CD4-positive, alpha-beta memory T cell (primary cell): Measurements from ENCODE around the gene HSF4. TPM values are rescaled to one million over a fixed set of nuclear protein-coding genes. Genes with fewer than 3 reads are reported as not detected.
A peak's percentile ranks its signal among the peaks of the same experiment; 100 is the strongest.

Experiments used
- CTCF ChIA-PET: fragments of 350-600 bp; sonication (Branson Sonifier 250); formaldehyde crosslinking; loops from one replicate; lab custom pipeline; 2021; ENCODE audit warnings: inconsistent platforms; ENCODE audit not compliant: partially characterized antibody; lab: Charles Lee
- POLR2A ChIA-PET: fragments of 350-600 bp; sonication (Branson Sonifier 250); formaldehyde crosslinking; loops from one replicate; lab custom pipeline; 2021; ENCODE audit not compliant: partially characterized antibody; lab: Charles Lee
- DNase-seq, 5 donors: peaks; one replicate each; pipeline versions ENCODE4 v3.0.0 to v3.0.0-alpha.2; 2020 to 2022; ENCODE audit warnings: mixed read lengths in 1 of 5
- H3K27ac ChIP-seq: one replicate; pipeline ENCODE4 v1.7.0; 2013; ENCODE audit warnings: low read depth, low read length
- H3K27me3 ChIP-seq: 2 replicates; pipeline ENCODE4 v1.7.0; 2013; ENCODE audit warnings: mild to moderate bottlenecking, low read length, moderate library complexity; ENCODE audit not compliant: insufficient read depth
- H3K36me3 ChIP-seq: 2 replicates; pipeline ENCODE4 v1.7.0; 2013; ENCODE audit warnings: mild to moderate bottlenecking, low read length, moderate library complexity; ENCODE audit not compliant: insufficient read depth
- H3K4me1 ChIP-seq: 2 replicates; pipeline ENCODE4 v1.7.0; 2013; ENCODE audit warnings: mild to moderate bottlenecking, low read length, moderate library complexity; ENCODE audit not compliant: insufficient read depth
- H3K4me3 ChIP-seq, 2 donors: one replicate each; pipeline ENCODE4 v1.7.0; 2013; ENCODE audit warnings: low read length in 2 of 2, mild to moderate bottlenecking in 1 of 2
- H3K9me3 ChIP-seq, 2 donors: one replicate each; pipeline ENCODE4 v1.7.0; 2013; ENCODE audit warnings: low read length in 2 of 2, control low read depth in 1 of 2; ENCODE audit not compliant: control insufficient read depth in 1 of 2
- H3K27ac Mint-ChIP-seq, 7 donors: one replicate each; pipeline ENCODE4 v1.8.0; 2020 to 2021; ENCODE audit warnings: mixed read lengths in 7 of 7, mild to moderate bottlenecking in 6 of 7, inconsistent platforms in 3 of 7, moderate library complexity in 3 of 7
- H3K27me3 Mint-ChIP-seq, 2 donors: one replicate each; pipeline ENCODE4 v1.8.0; 2020 to 2021; ENCODE audit warnings: mixed read lengths in 2 of 2
- H3K36me3 Mint-ChIP-seq, 2 donors: one replicate each; pipeline ENCODE4 v1.8.0; 2020 to 2021; ENCODE audit warnings: mixed read lengths in 2 of 2, inconsistent platforms in 1 of 2, mild to moderate bottlenecking in 1 of 2
- H3K4me1 Mint-ChIP-seq, 4 donors: one replicate each; pipeline ENCODE4 v1.8.0; 2020 to 2021; ENCODE audit warnings: mixed read lengths in 4 of 4, mild to moderate bottlenecking in 1 of 4
- H3K4me3 Mint-ChIP-seq, 8 donors: one replicate each; pipeline ENCODE4 v1.8.0; 2020 to 2021; ENCODE audit warnings: mixed read lengths in 8 of 8, mild to moderate bottlenecking in 7 of 8, moderate library complexity in 6 of 8, inconsistent platforms in 3 of 8
- H3K9me3 Mint-ChIP-seq, 8 donors: one replicate each; pipeline ENCODE4 v1.8.0; 2020 to 2021; ENCODE audit warnings: mixed read lengths in 8 of 8, mild to moderate bottlenecking in 5 of 8, inconsistent platforms in 3 of 8, moderate library complexity in 1 of 8
- intact Hi-C: fragments of 100-400 bp; cut with micrococcal nuclease; formaldehyde crosslinking; loops from one replicate; pipeline ENCODE4 v1.15.1; 2023
- polyA plus RNA-seq, 2 donors: library from polyadenylated mRNA; unstranded; fragments of 300-500 nt; fragmentation: Illumina TruSeq; gene quantifications; one replicate each; pipeline ENCODE4 v1.2.3, GENCODE V29; 2021
- total RNA-seq, 2 experiments: library from RNA; stranded (reverse); gene quantifications; one replicate each; pipeline ENCODE4 v1.2.3, GENCODE V29; 2021

Gene HSF4
- total and polyA plus RNA-seq, 4 experiments from 2014 or later = 0.37 to 98.7 (median 93.6) TPM; not detected in 1

DNA sequence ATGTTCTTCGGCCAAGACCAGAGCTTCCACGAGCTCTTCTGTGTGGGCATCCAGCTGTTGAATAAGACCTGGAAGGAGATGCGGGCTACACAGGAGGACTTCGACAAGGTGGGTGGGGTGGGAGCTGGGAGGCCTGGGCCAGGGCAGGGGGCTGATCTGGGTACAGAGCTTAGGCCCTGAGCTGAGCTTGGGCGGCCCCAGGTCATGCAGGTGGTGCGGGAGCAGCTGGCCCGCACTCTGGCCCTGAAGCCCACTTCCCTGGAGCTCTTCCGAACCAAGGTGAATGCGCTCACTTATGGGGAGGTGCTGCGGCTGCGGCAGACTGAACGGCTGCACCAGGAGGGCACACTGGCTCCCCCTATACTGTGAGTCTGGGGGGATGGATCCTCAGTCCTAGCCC lies 37.9 kb downstream of the HSF4 start:
- intact Hi-C loops = no loop called here
- no peak for DNase-seq
- H3K36me3 ChIP-seq = peaks cover 28% of the 10 kb centered on the region
- no peaks in the 10 kb centered on the region for H3K9me3 ChIP-seq
- Mint-ChIP-seq H3K27ac (no peak overlapping the region), H3K36me3 (peaks cover 4 to 31% of the 10 kb centered on the region in 2 donors), H3K4me1 (peaks cover 0 to 9% (median 3%) of the 10 kb centered on the region in 4 donors), H3K27me3 (no peaks in the 10 kb centered on the region), H3K4me3 (no peak overlapping the region), H3K9me3 (no peaks in the 10 kb centered on the region)
- POLR2A ChIA-PET = interaction anchor here (1.0 to 2.1 kb wide), 3 partner anchors 10 to 42 kb away, joined by 3 to 4 read pairs (median 4); partner anchors contain the start of genes E2F4 and TMEM208
- CTCF ChIA-PET = interaction anchor here (0.6 kb wide), 1 partner anchor 21 kb away, joined by 3 read pairs; no protein-coding TSS in a partner anchor
- no peak overlapping the region for H3K27ac ChIP-seq
- no peaks in the 10 kb centered on the region for H3K27me3 ChIP-seq
- H3K4me3 ChIP-seq = no peak overlapping the region
- no peaks in the 10 kb centered on the region for H3K4me1 ChIP-seq

DNA sequence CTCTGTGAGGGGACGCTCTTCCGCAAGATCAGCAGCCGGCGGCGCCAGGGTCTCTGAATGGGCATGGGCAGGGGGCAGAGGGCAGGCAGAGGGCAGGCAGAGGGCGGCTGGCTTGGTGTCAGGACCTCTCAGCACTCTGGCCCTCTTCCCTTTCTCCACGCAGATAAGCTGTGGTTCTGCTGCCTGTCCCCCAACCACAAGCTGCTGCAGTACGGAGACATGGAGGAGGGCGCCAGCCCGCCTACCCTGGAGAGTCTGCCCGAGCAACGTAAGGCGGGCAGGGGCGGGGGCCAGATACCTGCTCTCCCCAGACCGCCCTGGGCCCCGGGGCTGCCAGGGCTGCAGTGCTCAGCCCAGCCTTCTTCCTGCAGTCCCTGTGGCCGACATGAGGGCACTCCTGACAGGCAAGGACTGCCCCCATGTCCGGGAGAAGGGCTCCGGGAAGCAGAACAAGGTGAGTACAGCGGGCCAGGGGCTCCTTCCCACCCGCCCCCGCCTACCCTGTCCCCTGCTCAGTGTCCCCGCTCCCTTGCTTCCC lies 38.5 kb downstream of the HSF4 start:
- peaks cover 22% of the 10 kb centered on the region for H3K36me3 ChIP-seq
- Mint-ChIP-seq H3K27ac (no peak overlapping the region), H3K9me3 (no peaks in the 10 kb centered on the region), H3K36me3 (peaks cover 0 to 25% of the 10 kb centered on the region in 2 donors), H3K4me3 (no peak overlapping the region), H3K27me3 (no peaks in the 10 kb centered on the region), H3K4me1 (peaks cover 0 to 5% (median 2%) of the 10 kb centered on the region in 4 donors)
- no peak overlapping the region for H3K4me3 ChIP-seq
- H3K4me1 ChIP-seq = no peaks in the 10 kb centered on the region
- H3K27me3 ChIP-seq = no peaks in the 10 kb centered on the region
- no peaks in the 10 kb centered on the region for H3K9me3 ChIP-seq
- no peak for DNase-seq
- POLR2A ChIA-PET = interaction anchor here (2.1 kb wide), 1 partner anchor 10 kb away, joined by 4 read pairs; the partner anchor contains the start of gene E2F4
- H3K27ac ChIP-seq = no peak overlapping the region
- CTCF ChIA-PET = interaction anchor here (0.6 kb wide), 1 partner anchor 21 kb away, joined by 3 read pairs; no protein-coding TSS in a partner anchor
- intact Hi-C loops = no loop called here

DNA sequence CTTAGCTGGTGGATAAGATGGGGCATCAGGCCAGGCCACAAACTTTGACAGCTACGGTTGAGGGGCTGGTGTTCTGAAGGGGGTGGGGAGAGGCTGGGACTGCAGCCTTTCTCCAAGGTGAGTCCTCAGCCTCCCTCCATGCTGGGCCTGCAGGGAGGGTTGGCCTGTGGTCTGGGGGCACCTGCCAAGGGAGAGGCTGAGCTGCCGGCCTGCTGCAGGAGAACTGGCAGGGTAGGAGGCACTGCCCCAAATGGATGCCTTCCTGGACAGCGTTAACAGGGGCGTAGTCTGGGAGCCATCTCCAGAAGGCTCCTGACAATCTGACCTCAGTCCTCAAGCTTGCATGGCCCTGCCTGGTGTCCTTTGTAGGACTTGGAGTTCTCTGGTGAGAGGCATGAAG lies 39.5 kb downstream of the HSF4 start:
- ChIA-PET CTCF (no interaction called here), POLR2A (interaction anchor here (0.9 to 1.2 kb wide), 4 partner anchors 9 to 23 kb away, joined by 3 to 6 read pairs (median 3); partner anchors contain the start of gene TMEM208)

DNA sequence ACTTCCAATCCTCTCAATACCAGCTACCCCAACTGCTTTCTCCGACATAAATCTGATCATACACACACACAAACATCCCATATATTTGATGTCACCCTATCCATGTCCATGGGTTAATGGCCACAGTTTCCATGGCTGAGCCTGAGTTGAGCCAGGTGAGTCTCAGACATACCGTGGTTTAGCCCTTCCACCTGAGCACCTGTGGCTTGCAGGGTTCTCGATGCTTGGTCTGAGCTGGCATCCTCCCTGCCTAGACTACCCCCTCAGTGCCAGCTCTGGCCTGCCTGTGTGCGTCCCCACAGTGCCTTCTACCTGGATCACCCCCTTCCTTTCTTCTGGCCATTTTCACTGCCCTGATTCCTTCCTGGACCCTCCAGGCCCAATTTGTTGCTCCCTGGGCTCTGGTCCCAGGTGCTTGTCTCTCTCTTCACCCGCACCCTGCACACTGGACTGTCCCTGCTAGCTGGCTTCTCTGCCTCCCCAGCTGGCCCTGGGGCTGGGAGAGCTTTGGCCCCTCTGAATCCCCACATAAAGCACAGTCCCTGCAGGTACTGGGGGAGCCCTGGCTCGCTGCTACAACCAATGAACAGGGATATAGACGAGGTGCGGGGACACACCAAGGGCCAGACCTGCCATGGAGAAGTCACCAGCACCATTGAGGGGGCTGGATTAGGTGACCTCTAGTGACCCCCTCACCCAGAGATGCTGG lies 41.7 kb downstream of the HSF4 start:
- ChIA-PET CTCF (no interaction called here), POLR2A (no interaction called here)
- Mint-ChIP-seq H3K27me3 (no peaks in the 10 kb centered on the region), H3K27ac (peak overlapping the region in 6 of 7 donors; percentile 29 to 80 (median 61)), H3K9me3 (no peaks in the 10 kb centered on the region), H3K4me3 (peak overlapping the region in 1 of 8 donors; percentile 26), H3K36me3 (peaks cover 0 to 8% of the 10 kb centered on the region in 2 donors), H3K4me1 (no peaks in the 10 kb centered on the region)
- Histone ChIP-seq H3K4me3 (no peak overlapping the region), H3K9me3 (no peaks in the 10 kb centered on the region), H3K36me3 (peaks cover 10% of the 10 kb centered on the region), H3K27me3 (no peaks in the 10 kb centered on the region), H3K27ac (no peak overlapping the region), H3K4me1 (no peaks in the 10 kb centered on the region)
- DNase-seq = no peak
- intact Hi-C loops = no loop called here

More for the DNA sequence above, 39.5 kb downstream of the HSF4 start:
- H3K4me3 ChIP-seq = no peak overlapping the region
- no peaks in the 10 kb centered on the region for H3K27me3 Mint-ChIP-seq
- no peaks in the 10 kb centered on the region for H3K9me3 ChIP-seq
- DNase-seq = no peak
- H3K36me3 Mint-ChIP-seq = peaks cover 0 to 20% of the 10 kb centered on the region in 2 donors
- H3K27ac ChIP-seq = no peak overlapping the region
- no peaks in the 10 kb centered on the region for H3K4me1 Mint-ChIP-seq
- H3K27me3 ChIP-seq = no peaks in the 10 kb centered on the region
- peak overlapping the region in 1 of 7 donors; percentile 29 for H3K27ac Mint-ChIP-seq
- H3K9me3 Mint-ChIP-seq = no peaks in the 10 kb centered on the region
- H3K36me3 ChIP-seq = peaks cover 15% of the 10 kb centered on the region
- intact Hi-C loops = no loop called here
- H3K4me3 Mint-ChIP-seq = no peak overlapping the region
- no peaks in the 10 kb centered on the region for H3K4me1 ChIP-seq

DNA sequence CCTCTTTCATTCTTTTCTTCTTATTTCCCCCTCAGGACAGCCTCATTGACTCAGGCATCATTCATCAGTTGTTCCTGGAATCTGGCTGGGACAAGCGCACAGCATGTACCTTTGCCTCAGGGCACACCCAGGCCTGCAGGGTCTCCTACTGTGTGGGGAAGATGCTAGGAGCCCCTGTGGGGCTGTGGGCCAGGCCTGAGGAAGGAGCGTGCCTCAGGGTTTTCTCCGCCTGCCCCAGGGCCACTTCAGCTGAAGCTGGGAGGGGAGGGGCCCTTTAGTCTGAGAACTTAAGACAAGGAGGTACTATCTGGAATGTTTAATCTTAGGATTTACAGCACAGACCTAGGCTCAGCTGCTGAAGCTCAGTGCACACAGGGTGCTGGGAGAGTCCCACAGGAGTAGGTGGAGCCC lies 42.3 kb downstream of the HSF4 start:
- intact Hi-C loops = no loop called here

DNA sequence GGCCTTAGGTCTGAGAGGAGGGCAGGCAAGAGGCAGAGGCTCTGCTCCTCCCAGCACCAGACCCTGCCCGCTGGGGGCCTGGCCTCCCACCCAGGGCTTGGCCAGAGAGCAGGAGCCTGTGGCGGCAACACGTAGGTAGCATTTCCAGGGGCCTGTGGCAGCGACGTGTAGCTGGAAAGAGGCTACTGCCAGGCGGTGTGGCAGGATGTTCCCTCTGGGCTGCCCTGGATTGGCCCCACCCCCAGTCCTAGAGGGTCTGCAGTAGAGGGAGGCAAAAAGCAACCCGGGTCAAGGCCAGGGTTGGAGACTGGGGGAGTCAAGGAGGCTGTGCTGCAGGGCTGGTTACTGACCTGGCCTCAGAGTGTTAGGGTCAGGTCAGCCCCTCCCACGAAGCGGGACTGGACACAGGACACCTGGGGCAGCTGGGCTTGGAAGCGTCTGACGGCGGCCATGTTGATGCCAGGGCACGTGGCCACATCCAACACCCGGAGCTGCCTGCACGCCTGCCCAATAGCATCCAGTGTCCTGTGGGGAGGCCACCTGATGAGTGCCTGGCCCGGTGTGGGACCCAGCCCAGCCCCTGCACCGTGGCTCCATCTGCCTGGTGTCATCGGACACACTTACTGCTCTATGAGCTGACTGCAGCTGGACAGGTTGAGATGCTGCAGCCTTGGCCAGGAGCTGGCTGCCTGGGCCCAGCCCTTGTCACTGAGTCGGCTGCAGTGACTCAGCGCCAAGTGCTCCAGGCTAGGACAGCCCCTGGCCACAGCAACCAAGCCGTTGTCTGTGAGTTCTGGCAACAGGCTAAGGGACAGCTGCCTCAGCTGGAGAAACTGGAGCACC lies 42.9 kb downstream of the HSF4 start:
- Mint-ChIP-seq H3K9me3 (no peaks in the 10 kb centered on the region), H3K4me1 (no peaks in the 10 kb centered on the region), H3K36me3 (peaks cover 0 to 8% of the 10 kb centered on the region in 2 donors), H3K27me3 (no peaks in the 10 kb centered on the region), H3K4me3 (no peak overlapping the region), H3K27ac (no peak overlapping the region)
- Histone ChIP-seq H3K9me3 (no peaks in the 10 kb centered on the region), H3K27me3 (no peaks in the 10 kb centered on the region), H3K27ac (no peak overlapping the region), H3K4me3 (no peak overlapping the region), H3K36me3 (peaks cover 2% of the 10 kb centered on the region), H3K4me1 (no peaks in the 10 kb centered on the region)
- ChIA-PET POLR2A (interaction anchor here (1.5 to 1.6 kb wide), 2 partner anchors 8 to 19 kb away, joined by 3 to 5 read pairs; partner anchors contain the start of gene TMEM208), CTCF (no interaction called here)
- DNase-seq = peak in 1 of 5 donors; percentile 11
- intact Hi-C loops = no loop called here

More for the DNA sequence above, 42.3 kb downstream of the HSF4 start:
- POLR2A ChIA-PET = interaction anchor here (1.5 kb wide), 1 partner anchor 20 kb away, joined by 5 read pairs; the partner anchor contains the start of gene TMEM208
- H3K27me3 Mint-ChIP-seq = no peaks in the 10 kb centered on the region
- no peaks in the 10 kb centered on the region for H3K27me3 ChIP-seq
- H3K4me1 Mint-ChIP-seq = no peaks in the 10 kb centered on the region
- no peak overlapping the region for H3K4me3 Mint-ChIP-seq
- no peak overlapping the region for H3K4me3 ChIP-seq
- H3K9me3 Mint-ChIP-seq = no peaks in the 10 kb centered on the region
- H3K27ac Mint-ChIP-seq = peak overlapping the region in 3 of 7 donors; percentile 56 to 75 (median 60)
- CTCF ChIA-PET = no interaction called here
- DNase-seq = no peak
- no peaks in the 10 kb centered on the region for H3K4me1 ChIP-seq
- peaks cover 4% of the 10 kb centered on the region for H3K36me3 ChIP-seq
- H3K36me3 Mint-ChIP-seq = peaks cover 0 to 10% of the 10 kb centered on the region in 2 donors
- no peaks in the 10 kb centered on the region for H3K9me3 ChIP-seq
- H3K27ac ChIP-seq = no peak overlapping the region
